NCI-H510A treated with DMSO at 0.1 percent for 48 hours (cell line): ENCODE data around the gene HYCC1.
"Not testable (repeated sequence)": the region's sequence is repeated elsewhere in the genome, so short reads cannot be mapped to it uniquely, and the experiment has no call there.

Source experiments
- DNase-seq: peaks from one replicate; lab custom pipeline; 2025; lab: John Stamatoyannopoulos, UW

Gene HYCC1

DNA sequence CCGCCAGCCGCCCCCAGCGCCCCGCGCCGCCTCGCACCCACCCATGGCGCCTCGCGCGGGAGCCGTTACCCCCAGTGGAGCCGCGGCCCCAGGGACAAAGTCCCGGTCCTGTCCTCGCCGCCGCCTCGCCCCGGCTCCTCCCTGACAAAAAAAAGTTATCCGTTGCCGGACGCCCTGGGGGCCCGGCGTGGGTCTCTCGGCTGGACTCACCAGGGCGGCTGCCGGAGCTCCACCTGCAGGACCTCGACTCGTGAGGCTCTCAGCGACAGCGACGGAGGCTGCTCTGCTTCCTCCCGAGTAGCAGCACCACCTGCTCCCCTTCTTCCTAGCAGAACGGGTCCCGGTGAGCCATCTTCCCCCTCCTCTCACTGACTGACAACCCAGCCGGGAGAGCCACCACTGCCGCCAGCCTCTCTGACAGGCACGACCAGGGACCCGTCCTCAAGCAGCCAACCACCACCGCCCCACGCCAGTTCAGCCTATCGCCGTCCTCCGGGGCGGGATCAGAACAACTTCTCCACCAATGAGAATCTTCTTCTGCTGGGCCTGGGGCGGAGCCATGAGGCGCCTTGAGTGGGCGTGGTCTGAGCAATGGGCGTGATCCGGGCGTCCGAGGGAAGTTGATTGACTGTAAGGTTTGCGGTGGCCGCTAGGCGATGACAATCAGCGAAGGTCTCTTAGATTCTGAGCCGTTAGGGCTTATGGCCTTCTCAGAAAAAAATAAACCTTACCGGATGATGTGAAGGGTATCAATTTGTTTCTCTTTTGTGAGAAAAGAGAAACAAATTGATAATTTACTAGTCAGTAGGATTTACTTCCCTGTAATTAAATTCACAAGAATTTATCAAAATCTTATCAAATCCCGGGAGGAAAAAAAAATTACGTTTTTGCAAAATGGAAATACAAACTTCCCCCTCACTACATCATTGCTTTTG is at the start of gene HYCC1:
Gene HYCC1 (minus strand): TSS at position 416 of the 935 bp plus-strand sequence. CDS start 23,019 bp downstream, outside the sequence.
- DNase-seq, result peak; percentile 98

DNA sequence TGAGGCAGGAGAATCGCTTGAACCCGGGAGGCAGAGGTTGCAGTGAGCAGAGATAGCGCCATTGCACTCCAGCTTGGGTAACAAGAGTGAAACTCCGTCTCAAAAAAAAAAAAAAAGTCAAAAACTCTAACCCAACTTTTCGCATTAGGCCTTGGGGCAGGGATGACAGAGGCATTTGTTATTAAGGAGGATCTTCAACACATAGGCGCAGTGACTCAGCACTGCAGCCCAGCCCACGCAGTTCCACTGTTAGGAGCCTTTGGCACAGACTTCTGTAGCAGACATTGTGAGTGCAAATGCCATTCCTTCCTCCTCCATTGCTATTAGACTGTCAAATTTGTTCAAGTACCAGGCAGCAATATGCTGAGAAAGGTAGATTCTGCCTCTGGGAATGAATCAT is 48.5 kb upstream of the HYCC1 start:
- DNase-seq, result no peak

DNA sequence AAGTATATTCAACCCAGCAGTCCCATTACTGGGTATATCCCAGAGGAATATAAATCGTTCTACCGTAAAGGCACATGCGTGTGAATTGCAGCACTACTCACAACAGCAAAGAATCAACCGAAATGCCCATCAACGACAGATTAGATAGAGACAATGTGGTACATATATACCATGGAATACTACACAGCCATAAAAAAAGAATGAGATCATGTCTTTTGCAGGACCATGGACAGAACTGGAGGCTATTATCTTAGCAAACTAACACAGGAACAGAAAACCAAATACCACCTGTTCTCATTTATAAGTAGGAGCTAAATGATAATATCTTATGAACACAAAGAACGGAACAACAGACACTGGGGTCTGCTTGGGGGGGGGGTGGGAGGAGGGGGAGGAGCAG is 47.4 kb upstream of the HYCC1 start:
- no peak for DNase-seq

DNA sequence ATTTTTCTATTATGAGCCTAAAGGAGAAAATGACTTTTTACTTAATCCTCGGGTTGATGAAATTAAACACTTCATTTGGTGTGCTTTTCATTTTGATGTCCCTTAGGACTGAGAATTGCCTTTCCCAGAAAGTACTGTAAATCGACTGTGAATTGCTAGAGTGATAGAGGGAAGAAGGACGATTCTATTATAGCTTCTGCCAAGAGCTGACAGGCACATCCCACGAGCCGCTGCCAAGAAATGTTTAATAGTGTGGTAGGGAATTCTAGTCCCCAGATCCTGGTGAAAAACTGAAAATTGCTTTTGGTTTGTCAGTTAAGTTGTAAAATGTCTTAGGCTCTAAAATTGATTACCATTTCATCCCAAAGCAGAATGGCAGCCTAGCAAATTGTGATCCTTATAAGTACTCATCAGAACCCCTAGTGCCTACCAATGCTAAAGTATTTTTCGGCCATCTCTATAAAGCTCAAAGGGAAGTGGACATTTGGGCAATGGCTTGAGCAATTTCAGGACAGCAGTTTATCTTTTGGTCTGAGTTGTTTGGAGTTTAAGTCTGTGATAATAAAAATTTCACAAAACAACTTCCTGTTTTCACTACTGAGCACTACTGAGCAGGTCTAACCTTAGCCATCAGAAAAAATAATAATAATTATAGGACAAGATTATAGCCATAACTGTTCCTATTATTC is 44.6 kb upstream of the HYCC1 start:
- DNase-seq, result no peak

DNA sequence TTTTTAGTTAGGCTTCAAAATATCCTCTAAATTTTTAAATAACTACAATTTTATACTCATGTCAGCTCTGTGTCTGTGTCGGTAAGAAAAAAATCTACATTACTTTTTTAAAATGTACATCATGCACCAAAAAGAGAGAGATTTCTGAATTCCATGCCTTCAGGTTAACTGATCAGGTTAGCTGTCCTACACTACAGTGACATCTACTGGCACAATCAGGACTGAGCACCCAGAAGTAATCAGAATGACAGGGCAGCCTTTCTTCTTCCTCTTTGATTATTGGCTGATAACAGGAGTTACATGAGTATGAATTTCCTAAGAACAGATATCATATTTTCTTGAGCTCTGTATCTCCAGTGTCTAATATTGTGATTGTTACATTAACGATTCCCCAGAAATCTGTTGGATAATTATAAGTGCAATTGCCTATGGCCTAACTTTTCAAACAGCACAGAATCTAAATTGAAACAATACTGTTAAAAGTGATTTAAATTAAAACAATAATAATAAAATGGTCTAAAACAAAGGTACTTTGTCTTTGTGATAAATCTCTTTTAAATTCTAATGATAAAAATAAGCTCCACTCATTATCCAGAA is 41.8 kb upstream of the HYCC1 start:
- DNase-seq, result peak; percentile 71

DNA sequence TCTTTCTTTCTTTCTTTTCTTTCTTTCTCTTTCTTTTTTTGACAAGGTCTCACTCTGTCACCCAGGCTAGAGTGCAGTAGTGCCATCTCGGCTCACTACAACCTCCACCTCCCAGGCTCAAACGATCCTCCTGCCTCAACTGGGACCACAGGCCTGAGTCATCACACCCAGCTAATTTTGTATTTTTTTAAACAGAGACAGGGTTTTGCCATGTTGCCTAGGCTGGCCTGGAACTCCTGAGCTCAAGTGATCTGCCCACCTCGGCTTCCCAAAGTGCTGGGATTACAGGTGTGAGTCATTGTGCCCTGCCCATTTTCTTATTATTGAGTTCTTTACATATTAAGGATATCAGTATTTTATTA is 37.2 kb upstream of the HYCC1 start:
- not testable (repeated sequence) for DNase-seq

DNA sequence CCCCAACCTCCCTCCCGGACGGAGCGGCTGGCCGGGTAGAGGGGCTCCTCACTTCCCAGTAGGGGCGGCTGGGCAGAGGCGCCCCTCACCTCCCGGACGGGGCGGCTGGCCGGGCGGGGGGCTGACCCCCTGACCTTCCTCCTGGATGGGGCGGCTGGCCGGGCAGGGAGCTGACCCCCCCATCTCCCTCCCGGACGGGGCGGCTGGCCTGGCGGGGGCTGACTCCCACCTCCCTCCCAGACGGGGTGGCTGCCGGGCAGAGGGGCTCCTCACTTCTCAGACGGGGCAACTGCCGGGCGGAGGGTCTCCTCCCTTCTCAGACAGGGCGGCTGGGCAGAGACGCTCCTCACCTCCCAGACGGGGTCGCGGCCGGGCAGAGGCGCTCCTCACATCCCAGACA is 32.4 kb upstream of the HYCC1 start:
- not testable (repeated sequence) for DNase-seq

DNA sequence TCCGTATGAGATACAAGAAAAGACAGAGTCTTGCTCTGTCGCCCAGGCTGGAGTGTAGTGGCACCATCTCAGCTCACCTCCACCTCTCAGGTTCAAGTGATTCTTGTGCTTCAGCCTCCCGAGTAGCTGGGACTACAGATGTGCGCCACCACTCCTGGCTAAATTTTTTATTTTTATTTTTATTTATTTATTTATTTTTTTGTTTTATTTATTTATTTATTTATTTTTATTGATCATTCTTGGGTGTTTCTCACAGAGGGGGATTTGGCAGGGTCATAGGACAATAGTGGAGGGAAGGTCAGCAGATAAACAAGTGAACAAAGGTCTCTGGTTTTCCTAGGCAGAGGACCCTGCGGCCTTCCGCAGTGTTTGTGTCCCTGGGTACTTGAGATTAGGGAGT is 31.2 kb upstream of the HYCC1 start:
- DNase-seq, result not testable (repeated sequence)

DNA sequence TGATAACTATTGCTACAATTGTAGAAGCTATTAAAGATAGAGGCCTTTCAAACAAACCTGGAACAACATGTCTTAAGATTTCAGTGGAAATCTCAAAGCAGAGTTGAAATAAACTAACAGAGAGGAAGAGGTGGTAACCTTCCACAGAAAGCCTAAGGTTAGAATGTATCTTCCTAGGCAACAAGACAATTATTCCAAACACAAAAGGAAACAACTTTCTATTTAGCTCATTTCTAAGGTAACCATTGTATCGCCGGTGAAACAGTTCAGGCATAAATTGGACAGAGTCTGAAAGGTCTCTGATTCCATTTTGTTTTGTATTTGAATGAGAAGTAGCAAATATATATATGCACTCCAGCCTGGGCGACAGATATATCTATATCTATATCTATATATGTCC is 30.7 kb upstream of the HYCC1 start:
- no peak for DNase-seq

DNA sequence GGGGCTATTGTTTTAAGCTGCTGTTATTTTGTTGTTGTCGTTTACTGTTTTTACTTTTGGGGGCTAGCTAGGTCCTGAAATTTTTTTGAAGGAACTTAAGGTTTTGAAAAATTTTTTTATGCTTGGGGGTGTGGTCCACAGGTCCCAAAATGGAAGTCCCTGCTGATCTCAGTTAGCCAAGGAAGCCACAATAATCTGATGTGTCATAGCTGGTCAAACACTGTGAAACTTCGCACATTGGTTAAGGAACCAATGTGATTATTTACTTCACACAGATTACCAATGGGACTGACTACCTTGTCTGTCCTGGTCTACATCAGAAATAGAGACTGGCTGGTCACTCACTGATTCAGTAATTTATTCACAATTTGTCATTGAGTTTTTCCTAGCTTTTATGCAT is 29.5 kb upstream of the HYCC1 start:
- no peak for DNase-seq

DNA sequence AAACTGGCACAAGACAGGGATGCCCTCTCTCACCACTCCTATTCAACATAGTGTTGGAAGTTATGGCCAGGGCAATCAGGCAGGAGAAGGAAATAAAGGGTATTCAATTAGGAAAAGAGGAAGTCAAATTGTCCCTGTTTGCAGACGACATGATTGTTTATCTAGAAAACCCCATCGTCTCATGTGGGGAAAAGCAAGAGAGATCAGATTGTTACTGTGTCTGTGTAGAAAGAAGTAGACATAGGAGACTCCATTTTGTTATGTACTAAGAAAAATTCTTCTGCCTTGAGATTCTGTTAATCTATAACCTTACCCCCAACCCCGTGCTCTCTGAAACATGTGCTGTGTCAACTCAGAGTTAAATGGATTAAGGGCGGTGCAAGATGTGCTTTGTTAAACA is 25.7 kb upstream of the HYCC1 start:
- DNase-seq, result not testable (repeated sequence)

DNA sequence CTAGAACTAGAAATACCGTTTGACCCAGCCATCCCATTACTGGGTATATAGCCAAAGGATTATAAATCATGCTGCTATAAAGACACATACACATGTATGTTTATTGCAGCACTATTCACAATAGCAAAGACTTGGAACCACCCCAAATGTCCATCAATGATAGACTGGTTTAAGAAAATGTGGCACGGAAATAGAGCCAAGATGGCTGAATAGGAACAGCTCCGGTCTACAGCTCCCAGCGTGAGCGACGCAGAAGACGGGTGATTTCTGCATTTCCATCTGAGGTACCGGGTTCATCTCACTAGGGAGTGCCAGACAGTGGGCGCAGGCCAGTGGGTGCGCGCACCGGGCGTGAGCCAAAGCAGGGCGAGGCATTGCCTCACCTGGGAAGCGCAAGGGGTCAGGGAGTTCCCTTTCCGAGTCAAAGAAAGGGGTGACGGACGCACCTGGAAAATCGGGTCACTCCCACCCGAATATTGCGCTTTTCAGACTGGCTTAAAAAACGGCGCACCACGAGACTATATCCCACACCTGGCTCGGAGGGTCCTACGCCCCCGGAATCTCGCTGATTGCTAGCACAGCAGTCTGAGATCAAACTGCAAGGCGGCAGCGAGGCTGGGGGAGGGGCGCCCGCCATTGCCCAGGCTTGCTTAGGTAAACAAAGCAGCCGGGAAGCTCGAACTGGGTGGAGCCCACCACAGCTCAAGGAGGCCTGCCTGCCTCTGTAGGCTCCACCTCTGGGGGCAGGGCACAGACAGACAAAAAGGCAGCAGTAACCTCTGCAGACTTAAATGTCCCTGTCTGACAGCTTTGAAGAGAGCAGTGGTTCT is 21.8 kb upstream of the HYCC1 start:
- not testable (repeated sequence) for DNase-seq

DNA sequence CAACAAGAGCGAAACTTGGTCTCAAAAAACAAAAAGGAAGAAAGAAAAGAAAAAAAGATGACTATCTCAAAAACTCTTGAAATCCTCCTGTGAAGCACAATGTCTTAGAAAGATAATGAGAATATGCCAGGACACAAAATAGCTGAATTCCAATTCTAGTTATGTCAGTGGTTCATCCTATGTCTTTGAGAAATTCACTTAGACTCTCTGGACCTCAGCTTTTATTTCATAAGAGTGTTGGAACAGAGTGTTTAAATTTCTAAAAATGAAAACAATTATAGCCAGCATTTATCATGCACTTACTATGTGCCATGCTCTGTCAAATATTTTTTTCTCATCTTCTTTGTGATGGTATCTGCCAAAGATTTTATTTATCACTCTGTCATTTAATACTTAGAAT is 13.3 kb upstream of the HYCC1 start:
- DNase-seq, result no peak

DNA sequence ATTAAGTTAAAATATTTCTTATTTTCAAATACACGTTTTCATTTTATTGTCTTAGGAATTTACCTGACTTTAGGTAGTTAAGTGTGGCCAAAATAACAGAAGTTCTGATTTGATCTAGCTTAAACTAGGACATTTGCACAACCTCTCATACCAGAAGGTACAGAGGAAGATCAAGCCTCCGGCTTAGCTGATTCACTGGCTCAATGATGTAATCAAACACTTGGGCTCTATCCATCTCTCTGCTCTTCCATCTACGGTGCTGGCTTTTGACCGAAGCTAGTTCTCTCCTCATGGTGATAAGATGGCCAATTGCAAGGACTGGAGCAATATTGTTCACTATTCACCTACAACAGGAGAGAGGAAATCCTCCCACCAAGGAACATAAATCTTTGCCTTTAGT is 12.2 kb upstream of the HYCC1 start:
- DNase-seq, result no peak

DNA sequence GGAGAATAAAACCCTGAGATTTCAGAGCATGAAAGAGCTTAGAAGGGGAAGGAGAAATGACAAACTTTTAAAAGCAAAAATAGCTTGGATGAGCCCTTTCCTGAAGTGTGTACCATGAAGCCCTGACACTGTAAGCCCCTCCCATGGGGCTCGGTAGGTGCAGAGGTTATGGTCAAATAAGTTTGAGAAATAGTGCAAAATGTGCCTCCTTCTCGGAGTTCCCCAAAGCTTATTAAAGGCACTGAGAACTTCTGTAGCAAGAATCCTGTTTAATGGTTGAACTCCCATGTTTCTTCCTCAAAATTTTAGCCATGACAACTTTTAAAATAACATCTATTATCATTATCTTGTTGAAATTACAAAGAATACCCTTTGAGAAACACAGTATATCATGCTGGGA is 10.5 kb upstream of the HYCC1 start:
- DNase-seq, result no peak

DNA sequence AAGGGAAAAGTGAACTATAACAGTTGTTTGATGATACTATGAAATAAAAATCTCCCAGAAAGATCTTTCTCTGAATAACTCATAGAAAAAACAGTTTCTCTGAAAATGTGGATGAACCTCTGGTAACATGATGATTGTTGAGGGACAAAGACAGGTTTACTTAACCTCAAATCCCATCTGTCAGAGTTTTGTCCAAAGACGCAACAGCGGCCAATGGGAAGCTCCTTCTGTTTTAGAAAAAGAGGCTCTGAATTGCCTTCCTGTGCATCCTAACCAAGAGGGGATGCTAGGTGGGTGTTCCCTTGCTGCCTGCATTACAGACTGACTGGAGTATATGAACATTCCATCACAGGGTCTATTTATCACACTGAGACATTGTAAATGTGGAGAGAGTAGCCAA is 8.9 kb upstream of the HYCC1 start:
- DNase-seq, result no peak

DNA sequence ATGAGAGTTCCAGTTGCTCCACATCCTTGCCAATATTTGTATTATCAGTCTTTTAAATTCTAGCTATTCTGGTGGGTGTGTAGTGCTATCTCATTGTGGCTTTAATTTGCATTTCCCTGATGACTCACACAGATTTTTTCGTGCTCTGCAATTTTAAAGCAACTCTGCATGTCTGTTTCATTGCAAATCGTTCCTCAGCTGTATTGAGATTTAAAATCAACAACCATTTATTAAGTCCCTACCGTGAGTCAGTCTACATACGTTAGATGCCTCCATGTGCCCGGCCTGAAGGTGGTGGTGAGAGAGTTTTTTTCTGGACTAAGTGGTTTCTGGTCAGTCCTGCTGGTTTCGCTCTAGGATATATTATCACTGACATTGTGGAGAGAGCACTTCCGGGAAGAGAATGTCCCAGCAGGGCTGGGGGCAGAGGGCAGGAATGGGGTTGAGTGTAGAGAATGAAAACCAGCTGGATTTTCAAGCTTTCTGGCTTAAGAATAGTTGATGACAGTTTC is 8.4 kb upstream of the HYCC1 start:
- DNase-seq, result no peak

DNA sequence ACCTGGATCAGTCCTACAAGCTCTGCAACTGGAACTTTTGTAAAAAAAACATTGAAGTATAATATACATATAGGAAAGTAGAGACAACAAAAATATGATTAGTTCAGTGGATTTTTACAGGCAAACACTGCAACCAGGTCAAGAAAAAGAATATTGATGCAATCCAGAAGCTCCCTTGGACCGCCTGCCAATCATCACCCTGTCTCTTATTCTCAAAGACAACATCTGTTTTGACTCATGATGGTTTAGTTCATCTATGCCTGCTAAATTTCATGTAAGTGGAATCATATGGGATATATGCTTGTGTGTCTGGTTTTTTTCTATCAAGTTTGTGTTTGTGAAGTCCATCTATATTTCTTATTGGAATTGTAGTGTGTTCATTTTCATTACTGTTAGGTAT is 7.7 kb upstream of the HYCC1 start:
- no peak for DNase-seq

DNA sequence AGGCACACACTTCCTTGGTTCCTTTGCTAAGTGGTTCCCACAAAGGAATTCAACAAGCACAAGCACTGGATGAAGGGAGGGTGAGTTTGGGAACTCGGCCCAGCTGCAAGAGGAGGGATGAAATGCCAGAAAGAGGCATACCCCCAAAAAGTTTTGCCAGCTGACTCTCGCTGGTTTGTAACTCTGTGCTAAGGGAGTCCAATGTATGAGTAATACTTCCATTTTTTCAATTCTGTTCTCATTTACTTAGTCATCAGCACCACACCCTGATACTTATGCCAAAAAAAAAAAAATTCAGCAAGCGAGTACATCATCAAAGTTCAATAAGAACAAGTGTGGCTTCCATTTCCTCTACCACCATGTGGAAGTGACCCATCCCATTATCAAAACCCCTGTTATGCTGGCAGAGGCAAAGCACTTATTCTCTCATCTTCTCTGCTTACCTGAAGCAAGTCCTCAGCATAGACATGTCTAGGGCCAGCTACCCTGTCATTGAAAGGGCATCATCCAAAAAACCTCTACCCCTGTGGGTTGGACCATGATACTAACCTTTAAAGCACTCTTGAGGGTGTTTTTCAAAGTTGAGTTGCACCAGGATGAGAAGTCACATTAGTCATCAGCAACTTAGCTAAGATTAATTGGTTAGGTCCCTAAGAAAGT is 6.9 kb upstream of the HYCC1 start:
- no peak for DNase-seq

DNA sequence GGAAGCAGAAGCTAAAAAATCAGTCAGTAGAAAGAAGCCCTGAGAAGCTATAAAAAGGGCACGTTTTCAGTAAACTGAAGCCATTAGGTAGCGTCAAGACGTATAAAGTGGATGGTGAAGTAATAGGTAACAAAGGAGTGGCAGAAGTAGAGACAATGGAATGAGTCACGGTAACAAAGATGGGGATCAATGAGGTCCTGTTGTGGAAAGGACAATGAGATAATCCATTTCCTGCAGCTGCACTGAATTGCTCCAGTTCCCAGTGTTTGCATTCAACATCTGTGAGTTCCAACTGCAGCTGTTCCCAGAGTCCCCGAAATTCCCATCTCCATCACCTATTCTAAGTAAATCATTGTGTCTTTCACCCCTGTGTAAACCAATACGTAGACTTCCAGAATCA is 4.8 kb upstream of the HYCC1 start:
- DNase-seq, result no peak

DNA sequence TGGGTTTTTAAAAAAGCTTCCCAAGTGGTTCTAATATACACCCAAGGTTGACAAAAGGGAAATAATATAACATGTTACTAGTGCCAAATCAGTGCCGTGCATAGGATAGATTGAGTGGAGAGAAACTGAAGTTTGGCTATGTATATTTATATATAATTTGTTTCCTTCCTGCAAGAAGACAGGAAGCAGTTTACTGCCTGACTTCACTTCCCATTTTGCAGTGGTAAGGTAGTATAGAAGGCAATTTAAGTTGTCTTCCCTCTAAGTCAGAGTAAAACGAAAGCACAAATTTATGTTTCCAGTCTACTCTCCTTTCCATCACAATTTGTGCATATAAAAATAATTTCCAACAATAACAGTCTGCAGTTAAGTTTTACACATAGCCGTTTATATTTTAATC is 3.4 kb upstream of the HYCC1 start:
- DNase-seq, result no peak
